Neural progenitor cell (in vitro differentiated cells): ENCODE data around the gene CSNK2A1. TPM values are rescaled to one million over a fixed set of nuclear protein-coding genes. Genes with fewer than 3 reads are reported as not detected.

ENCODE experiments used
- DNase-seq: peaks from one replicate; pipeline ENCODE4 v3.0.0-alpha.2; 2016; ENCODE audit warnings: low spot score
- H2AFZ ChIP-seq: fragments of 200-600 bp; sonication (generic); replicated peaks from 2 replicates; pipeline ENCODE4 v1.6.1; 2016; ENCODE audit warnings: antibody characterized with exemption
- H3F3A ChIP-seq: fragments of 200-600 bp; sonication (generic); 2 replicates; pipeline ENCODE4 v1.6.1; 2016; ENCODE audit warnings: antibody characterized with exemption, low read depth
- H3K27ac ChIP-seq: fragments of 200-600 bp; sonication (generic); 2 replicates; pipeline ENCODE4 v1.5.1; 2016; ENCODE audit warnings: mild to moderate bottlenecking
- H3K27me3 ChIP-seq: fragments of 200-600 bp; sonication (generic); 2 replicates; pipeline ENCODE4 v1.6.1; 2016; ENCODE audit warnings: mild to moderate bottlenecking, moderate library complexity
- H3K36me3 ChIP-seq: fragments of 200-600 bp; sonication (generic); 2 replicates; pipeline ENCODE4 v1.5.1; 2016
- H3K4me1 ChIP-seq: fragments of 200-600 bp; sonication (generic); 2 replicates; pipeline ENCODE4 v1.6.1; 2016; ENCODE audit warnings: mixed run types
- H3K4me2 ChIP-seq: fragments of 200-600 bp; sonication (generic); 2 replicates; pipeline ENCODE4 v1.6.1; 2016
- H3K4me3 ChIP-seq: fragments of 200-600 bp; sonication (generic); 2 replicates; pipeline ENCODE4 v1.5.1; 2016
- H3K79me2 ChIP-seq: fragments of 200-600 bp; sonication (generic); 2 replicates; pipeline ENCODE4 v1.6.1; 2016; ENCODE audit warnings: low read depth
- H3K9ac ChIP-seq: fragments of 200-600 bp; sonication (generic); 2 replicates; pipeline ENCODE4 v1.6.1; 2016
- H3K9me3 ChIP-seq: fragments of 200-600 bp; sonication (generic); 2 replicates; pipeline ENCODE4 v1.5.1; 2016; ENCODE audit warnings: low read depth
- H4K20me1 ChIP-seq: fragments of 200-600 bp; sonication (generic); 2 replicates; pipeline ENCODE4 v1.6.1; 2016; ENCODE audit warnings: low read depth
- H3K27ac Mint-ChIP-seq: 3 replicates; pipeline ENCODE4 v1.8.0; 2021; ENCODE audit warnings: mixed read lengths
- H3K27me3 Mint-ChIP-seq: 2 replicates; pipeline ENCODE4 v1.8.0; 2022; ENCODE audit warnings: low read depth, mild to moderate bottlenecking, inconsistent platforms, moderate library complexity, mixed read lengths; ENCODE audit not compliant: insufficient read depth
- H3K36me3 Mint-ChIP-seq: 3 replicates; pipeline ENCODE4 v1.8.0; 2021; ENCODE audit warnings: mixed read lengths
- H3K4me1 Mint-ChIP-seq: 3 replicates; pipeline ENCODE4 v1.8.0; 2021; ENCODE audit warnings: mixed read lengths
- H3K4me3 Mint-ChIP-seq: 3 replicates; pipeline ENCODE4 v1.8.0; 2021; ENCODE audit warnings: mild to moderate bottlenecking, moderate library complexity, mixed read lengths
- H3K9me3 Mint-ChIP-seq: 3 replicates; pipeline ENCODE4 v1.8.0; 2020; ENCODE audit warnings: mixed read lengths
- CTCF ChIP-seq: fragments of 200-600 bp; sonication (generic); IDR thresholded peaks from 2 replicates; pipeline ENCODE4 v1.5.1; 2017; ENCODE audit warnings: antibody characterized with exemption, mild to moderate bottlenecking
- EZH2 ChIP-seq: fragments of 200-600 bp; sonication (generic); IDR thresholded peaks from 2 replicates; pipeline ENCODE4 v1.6.1; 2017; ENCODE audit warnings: antibody characterized with exemption, mild to moderate bottlenecking, moderate library complexity
- EZH2phosphoT487 ChIP-seq: fragments of 200-600 bp; sonication (generic); IDR thresholded peaks from 2 replicates; pipeline ENCODE4 v1.6.1; 2017; ENCODE audit warnings: antibody characterized with exemption
- total RNA-seq: library from RNA; depleted of rRNA; stranded (reverse); fragments of >200 nt; gene quantifications from 2 replicates; pipeline ENCODE4 v1.2.3, GENCODE V29; 2015; ENCODE audit warnings: low replicate concordance

The CSNK2A1 gene
- total RNA-seq, 1 donor from 2014 or later, result 599 TPM

DNA sequence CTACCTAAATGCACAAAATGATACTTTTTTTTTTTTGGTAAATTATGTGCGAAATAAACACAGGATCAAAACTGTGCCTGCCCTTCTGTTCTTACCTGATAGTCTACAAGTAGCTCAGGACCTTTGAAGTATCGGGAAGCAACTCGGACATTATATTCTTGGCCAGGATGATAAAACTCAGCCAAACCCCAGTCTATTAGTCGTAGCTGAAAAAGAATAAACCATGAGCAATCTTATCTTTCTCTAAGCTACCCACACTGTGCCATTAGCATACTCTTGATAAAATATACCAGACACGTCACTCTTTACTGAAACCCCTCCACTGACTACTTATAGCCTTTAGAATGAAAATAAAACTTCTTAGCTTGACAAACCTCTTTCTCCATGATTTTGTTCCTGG lies 51.4 kb downstream of the CSNK2A1 start:
- H3K27ac ChIP-seq, result no peak overlapping the region
- Mint-ChIP-seq H3K4me1 (no peaks in the 10 kb centered on the region), H3K4me3 (no peak overlapping the region), H3K27me3 (no peaks in the 10 kb centered on the region), H3K36me3 (peaks cover 44% of the 10 kb centered on the region), H3K9me3 (no peaks in the 10 kb centered on the region), H3K27ac (no peak overlapping the region)
- no peak overlapping the region for H3K9ac ChIP-seq
- H3K36me3 ChIP-seq, result peaks cover 32% of the 10 kb centered on the region
- H3K4me2 ChIP-seq, result no peak overlapping the region
- H4K20me1 ChIP-seq, result peaks cover 6% of the 10 kb centered on the region
- H2AFZ ChIP-seq, result no peak overlapping the region
- no peaks in the 10 kb centered on the region for H3K9me3 ChIP-seq
- peaks cover 4% of the 10 kb centered on the region for H3F3A ChIP-seq
- H3K79me2 ChIP-seq, result no peaks in the 10 kb centered on the region
- no peak for TF ChIP-seq EZH2
- no peak for TF ChIP-seq CTCF
- no peak for TF ChIP-seq EZH2phosphoT487
- no peaks in the 10 kb centered on the region for H3K27me3 ChIP-seq
- H3K4me1 ChIP-seq, result no peaks in the 10 kb centered on the region
- no peak overlapping the region for H3K4me3 ChIP-seq
- no peak for DNase-seq

DNA sequence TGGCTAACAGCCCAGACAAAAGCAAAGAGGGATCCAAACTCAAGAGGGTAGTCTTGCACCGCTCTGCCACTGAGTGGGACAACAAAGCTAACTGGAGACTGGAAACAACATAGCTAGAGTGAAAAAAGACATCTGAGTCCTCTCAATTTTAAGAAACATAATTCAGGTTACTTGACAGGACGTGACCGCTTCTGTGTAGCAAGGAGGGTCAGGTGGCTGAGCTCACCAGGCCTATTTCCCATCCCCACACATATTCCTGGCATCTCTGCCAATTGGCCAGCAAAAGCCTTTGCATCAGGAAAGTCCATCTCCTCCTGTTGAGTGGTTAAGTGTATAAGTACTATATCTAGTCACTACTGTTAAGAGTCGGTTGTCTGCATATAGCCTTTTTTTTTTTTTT lies 55.9 kb downstream of the CSNK2A1 start:
- Histone ChIP-seq H3K79me2 (no peaks in the 10 kb centered on the region), H2AFZ (no peak overlapping the region), H3K27me3 (no peaks in the 10 kb centered on the region), H3K27ac (no peak overlapping the region), H3K4me1 (no peaks in the 10 kb centered on the region), H3K9ac (no peak overlapping the region), H4K20me1 (peaks cover 24% of the 10 kb centered on the region), H3F3A (peaks cover 15% of the 10 kb centered on the region), H3K9me3 (no peaks in the 10 kb centered on the region), H3K36me3 (peaks cover 30% of the 10 kb centered on the region), H3K4me2 (no peak overlapping the region), H3K4me3 (no peak overlapping the region)
- Mint-ChIP-seq H3K9me3 (no peaks in the 10 kb centered on the region), H3K4me1 (no peaks in the 10 kb centered on the region), H3K36me3 (peaks cover 53% of the 10 kb centered on the region), H3K27ac (no peak overlapping the region), H3K4me3 (no peak overlapping the region), H3K27me3 (no peaks in the 10 kb centered on the region)
- TF ChIP-seq CTCF, result no peak
- no peak for TF ChIP-seq EZH2
- no peak for TF ChIP-seq EZH2phosphoT487
- DNase-seq, result no peak

DNA sequence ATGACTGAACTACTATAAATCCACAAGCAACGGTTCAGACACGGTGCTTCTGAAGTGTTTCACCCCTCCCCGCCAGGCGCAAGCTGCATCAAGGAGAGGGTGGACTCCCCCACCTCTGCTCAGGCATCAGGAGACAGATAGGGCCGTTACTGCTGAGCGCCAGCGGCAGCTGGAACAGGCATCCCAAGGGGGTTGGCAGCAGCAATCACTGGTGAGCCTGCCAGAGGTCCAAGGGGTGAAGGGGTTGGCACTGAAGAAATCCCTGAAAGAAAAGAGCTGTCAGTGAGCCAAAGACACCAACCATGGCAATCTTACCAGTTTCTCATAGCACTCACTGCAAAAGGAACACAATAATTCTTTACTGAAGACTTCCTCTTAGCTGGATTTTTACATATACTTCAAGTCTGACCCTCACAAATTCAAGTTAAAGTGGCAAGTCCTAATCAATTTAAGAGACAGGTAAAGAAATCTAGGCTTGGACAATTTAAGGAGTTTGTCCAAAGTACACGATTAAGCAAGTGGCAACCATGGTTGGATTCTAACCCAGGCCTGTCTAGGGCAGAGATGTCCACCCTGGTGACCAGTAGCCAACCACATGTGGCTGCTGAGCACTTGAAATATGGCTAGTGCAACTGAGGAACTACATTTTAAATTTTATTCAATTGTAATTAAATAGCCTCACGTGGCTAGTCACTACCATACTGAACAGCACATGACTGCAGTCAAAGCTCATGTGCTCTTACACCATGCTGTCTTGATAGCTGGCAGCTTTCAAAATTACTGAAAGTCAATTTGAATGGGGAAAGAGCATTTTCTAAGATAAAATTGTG lies 59.6 kb downstream of the CSNK2A1 start:
- no peaks in the 10 kb centered on the region for H3K4me1 Mint-ChIP-seq
- H2AFZ ChIP-seq, result no peak overlapping the region
- TF ChIP-seq CTCF, result no peak
- no peak for TF ChIP-seq EZH2
- no peak for TF ChIP-seq EZH2phosphoT487

More for the DNA sequence above, 59.6 kb downstream of the CSNK2A1 start:
- H3K27me3 ChIP-seq, result no peaks in the 10 kb centered on the region
- H3K27me3 Mint-ChIP-seq, result no peaks in the 10 kb centered on the region
- no peak overlapping the region for H3K9ac ChIP-seq
- H3K4me1 ChIP-seq, result no peaks in the 10 kb centered on the region
- H3K4me3 Mint-ChIP-seq, result no peak overlapping the region
- H3K79me2 ChIP-seq, result no peaks in the 10 kb centered on the region
- peaks cover 15% of the 10 kb centered on the region for H3K36me3 ChIP-seq
- H4K20me1 ChIP-seq, result peaks cover 25% of the 10 kb centered on the region
- H3K9me3 ChIP-seq, result no peaks in the 10 kb centered on the region
- no peaks in the 10 kb centered on the region for H3K9me3 Mint-ChIP-seq
- H3K36me3 Mint-ChIP-seq, result peaks cover 47% of the 10 kb centered on the region
- no peak overlapping the region for H3K4me3 ChIP-seq
- H3K4me2 ChIP-seq, result no peak overlapping the region
- no peak overlapping the region for H3K27ac ChIP-seq
- H3F3A ChIP-seq, result peaks cover 31% of the 10 kb centered on the region
- H3K27ac Mint-ChIP-seq, result no peak overlapping the region
- DNase-seq, result no peak
